GM20000 (cell line): ENCODE data around the gene PRICKLE2.

ENCODE experiments used
- DNase-seq: peaks from one replicate; pipeline ENCODE4 v3.0.0; 2012; ENCODE audit warnings: low spot score
- CTCF ChIP-seq: IDR thresholded peaks from 2 replicates; pipeline ENCODE4 v1.5.1; 2012; ENCODE audit warnings: mild to moderate bottlenecking, control low read depth; ENCODE audit errors: extremely low read depth, missing control alignments

The PRICKLE2 gene

GRCh38 chr3:64174328-64174727 lies 50.9 kb downstream of the PRICKLE2 start:
- no peak for TF ChIP-seq CTCF
- no peak for DNase-seq

GRCh38 chr3:64173563-64173962 lies 51.7 kb downstream of the PRICKLE2 start:
- DNase-seq, result no peak
- TF ChIP-seq CTCF, result no peak

- TF ChIP-seq CTCF, result no peak
- DNase-seq, result no peak
Observed at GRCh38 chr3:64170270-64170669, 55.0 kb downstream of the PRICKLE2 start.

GRCh38 chr3:64167868-64168267 lies 57.4 kb downstream of the PRICKLE2 start:
- DNase-seq, result no peak
- TF ChIP-seq CTCF, result no peak

GRCh38 chr3:64167351-64167750 lies 57.9 kb downstream of the PRICKLE2 start:
- no peak for DNase-seq

GRCh38 chr3:64166584-64167162 lies 58.6 kb downstream of the PRICKLE2 start:
- no peak for TF ChIP-seq CTCF
- DNase-seq, result no peak

More at GRCh38 chr3:64167351-64167750, 57.9 kb downstream of the PRICKLE2 start:
- TF ChIP-seq CTCF, result no peak

- no peak for TF ChIP-seq CTCF
- DNase-seq, result no peak
Observed at GRCh38 chr3:64164349-64164748, 60.9 kb downstream of the PRICKLE2 start.
